ENCODE results near the gene MYO3B. TPM values are rescaled to one million over a fixed set of nuclear protein-coding genes. Genes with fewer than 3 reads are reported as not detected.

Gene MYO3B
- total and polyA plus RNA-seq, 4 experiments from 2014 or later, result not detected

- CTCF ChIA-PET (ENCODE audit: partially characterized antibody), result no interaction called here
- H3K4me3 ChIP-seq (ENCODE audit: low read length in 2 of 2), result no peak overlapping the region
- H3K36me3 Mint-ChIP-seq, result no peaks in the 10 kb centered on the region
- no peaks in the 10 kb centered on the region for H3K27me3 ChIP-seq (ENCODE audit: insufficient read depth, low read length)
- peaks cover 3 to 16% of the 10 kb centered on the region in 2 donors for H3K27me3 Mint-ChIP-seq
- H3K27ac ChIP-seq (ENCODE audit: low read depth, low read length), result no peak overlapping the region
- intact Hi-C loops (cut with micrococcal nuclease), result no loop called here
- H3K36me3 ChIP-seq (ENCODE audit: insufficient read depth, low read length), result no peaks in the 10 kb centered on the region
- H3K4me1 Mint-ChIP-seq, result no peaks in the 10 kb centered on the region
- peaks cover 0 to 4% (median 0%) of the 10 kb centered on the region in 8 donors for H3K9me3 Mint-ChIP-seq
- no peak overlapping the region for H3K27ac Mint-ChIP-seq
- no peaks in the 10 kb centered on the region for H3K4me1 ChIP-seq (ENCODE audit: insufficient read depth, low read length)
- no peaks in the 10 kb centered on the region for H3K9me3 ChIP-seq (ENCODE audit: control insufficient read depth in 1 of 2, low read length in 2 of 2)
- no peak overlapping the region for H3K4me3 Mint-ChIP-seq
- no peak for DNase-seq
- POLR2A ChIA-PET (ENCODE audit: partially characterized antibody), result no interaction called here
Measured at GRCh38 chr2:170247333-170247732, 69.4 kb downstream of the MYO3B start.

- Mint-ChIP-seq H3K4me3 (no peak overlapping the region), H3K4me1 (no peaks in the 10 kb centered on the region), H3K36me3 (no peaks in the 10 kb centered on the region), H3K9me3 (peaks cover 0 to 4% (median 0%) of the 10 kb centered on the region in 8 donors), H3K27me3 (peaks cover 6 to 16% of the 10 kb centered on the region in 2 donors), H3K27ac (no peak overlapping the region)
- no peak overlapping the region for H3K27ac ChIP-seq (ENCODE audit: low read depth, low read length)
- POLR2A ChIA-PET (ENCODE audit: partially characterized antibody), result no interaction called here
- H3K9me3 ChIP-seq (ENCODE audit: control insufficient read depth in 1 of 2, low read length in 2 of 2), result no peaks in the 10 kb centered on the region
- intact Hi-C loops (cut with micrococcal nuclease), result no loop called here
- CTCF ChIA-PET (ENCODE audit: partially characterized antibody), result no interaction called here
- no peak overlapping the region for H3K4me3 ChIP-seq (ENCODE audit: low read length in 2 of 2)
- DNase-seq, result no peak
- H3K4me1 ChIP-seq (ENCODE audit: insufficient read depth, low read length), result no peaks in the 10 kb centered on the region
- no peaks in the 10 kb centered on the region for H3K36me3 ChIP-seq (ENCODE audit: insufficient read depth, low read length)
- no peaks in the 10 kb centered on the region for H3K27me3 ChIP-seq (ENCODE audit: insufficient read depth, low read length)
Measured at GRCh38 chr2:170247882-170248393, 70.0 kb downstream of the MYO3B start.

GRCh38 chr2:170248574-170249393 lies 70.8 kb downstream of the MYO3B start:
- ChIA-PET POLR2A (ENCODE audit: partially characterized antibody) (no interaction called here), CTCF (ENCODE audit: partially characterized antibody) (no interaction called here)

GRCh38 chr2:170249761-170250160 lies 71.8 kb downstream of the MYO3B start:
- peaks cover 0 to 5% (median 0%) of the 10 kb centered on the region in 8 donors for H3K9me3 Mint-ChIP-seq
- no peaks in the 10 kb centered on the region for H3K4me1 Mint-ChIP-seq
- Histone ChIP-seq H3K4me1 (ENCODE audit: insufficient read depth, low read length) (no peaks in the 10 kb centered on the region), H3K27me3 (ENCODE audit: insufficient read depth, low read length) (no peaks in the 10 kb centered on the region), H3K27ac (ENCODE audit: low read depth, low read length) (no peak overlapping the region), H3K36me3 (ENCODE audit: insufficient read depth, low read length) (no peaks in the 10 kb centered on the region), H3K9me3 (ENCODE audit: control insufficient read depth in 1 of 2, low read length in 2 of 2) (no peaks in the 10 kb centered on the region), H3K4me3 (ENCODE audit: low read length in 2 of 2) (no peak overlapping the region)
- DNase-seq, result no peak
- ChIA-PET CTCF (ENCODE audit: partially characterized antibody) (no interaction called here), POLR2A (ENCODE audit: partially characterized antibody) (no interaction called here)
- no peak overlapping the region for H3K27ac Mint-ChIP-seq
- H3K4me3 Mint-ChIP-seq, result no peak overlapping the region
- H3K36me3 Mint-ChIP-seq, result no peaks in the 10 kb centered on the region
- H3K27me3 Mint-ChIP-seq, result peaks cover 9 to 12% of the 10 kb centered on the region in 2 donors
- intact Hi-C loops (cut with micrococcal nuclease), result no loop called here

More at GRCh38 chr2:170248574-170249393, 70.8 kb downstream of the MYO3B start:
- H3K4me1 Mint-ChIP-seq, result no peaks in the 10 kb centered on the region
- no peaks in the 10 kb centered on the region for H3K4me1 ChIP-seq (ENCODE audit: insufficient read depth, low read length)
- H3K36me3 ChIP-seq (ENCODE audit: insufficient read depth, low read length), result no peaks in the 10 kb centered on the region
- H3K9me3 ChIP-seq (ENCODE audit: control insufficient read depth in 1 of 2, low read length in 2 of 2), result no peaks in the 10 kb centered on the region
- H3K27me3 Mint-ChIP-seq, result peaks cover 10 to 14% of the 10 kb centered on the region in 2 donors
- DNase-seq, result no peak
- no peaks in the 10 kb centered on the region for H3K36me3 Mint-ChIP-seq
- H3K27ac Mint-ChIP-seq, result no peak overlapping the region
- H3K27ac ChIP-seq (ENCODE audit: low read depth, low read length), result no peak overlapping the region
- H3K4me3 ChIP-seq (ENCODE audit: low read length in 2 of 2), result no peak overlapping the region
- intact Hi-C loops (cut with micrococcal nuclease), result no loop called here
- H3K4me3 Mint-ChIP-seq, result no peak overlapping the region
- peaks cover 0 to 5% (median 0%) of the 10 kb centered on the region in 8 donors for H3K9me3 Mint-ChIP-seq
- no peaks in the 10 kb centered on the region for H3K27me3 ChIP-seq (ENCODE audit: insufficient read depth, low read length)

- Histone ChIP-seq H3K4me3 (ENCODE audit: low read length in 2 of 2) (no peak overlapping the region), H3K27me3 (ENCODE audit: insufficient read depth, low read length) (no peaks in the 10 kb centered on the region), H3K9me3 (ENCODE audit: control insufficient read depth in 1 of 2, low read length in 2 of 2) (no peaks in the 10 kb centered on the region), H3K27ac (ENCODE audit: low read depth, low read length) (no peak overlapping the region), H3K36me3 (ENCODE audit: insufficient read depth, low read length) (no peaks in the 10 kb centered on the region), H3K4me1 (ENCODE audit: insufficient read depth, low read length) (no peaks in the 10 kb centered on the region)
- ChIA-PET CTCF (ENCODE audit: partially characterized antibody) (no interaction called here), POLR2A (ENCODE audit: partially characterized antibody) (no interaction called here)
- H3K27ac Mint-ChIP-seq, result no peak overlapping the region
- no peak for DNase-seq
- intact Hi-C loops (cut with micrococcal nuclease), result no loop called here
- no peaks in the 10 kb centered on the region for H3K36me3 Mint-ChIP-seq
- no peak overlapping the region for H3K4me3 Mint-ChIP-seq
- H3K27me3 Mint-ChIP-seq, result peaks cover 8 to 12% of the 10 kb centered on the region in 2 donors
- H3K4me1 Mint-ChIP-seq, result no peaks in the 10 kb centered on the region
- peaks cover 0 to 5% (median 0%) of the 10 kb centered on the region in 8 donors for H3K9me3 Mint-ChIP-seq
Measured at GRCh38 chr2:170250584-170250983, 72.6 kb downstream of the MYO3B start.

- Histone ChIP-seq H3K9me3 (ENCODE audit: control insufficient read depth in 1 of 2, low read length in 2 of 2) (no peaks in the 10 kb centered on the region), H3K36me3 (ENCODE audit: insufficient read depth, low read length) (no peaks in the 10 kb centered on the region), H3K4me1 (ENCODE audit: insufficient read depth, low read length) (no peaks in the 10 kb centered on the region), H3K27ac (ENCODE audit: low read depth, low read length) (no peak overlapping the region), H3K4me3 (ENCODE audit: low read length in 2 of 2) (no peak overlapping the region), H3K27me3 (ENCODE audit: insufficient read depth, low read length) (no peaks in the 10 kb centered on the region)
- ChIA-PET CTCF (ENCODE audit: partially characterized antibody) (no interaction called here), POLR2A (ENCODE audit: partially characterized antibody) (no interaction called here)
- DNase-seq, result no peak
- Mint-ChIP-seq H3K36me3 (no peaks in the 10 kb centered on the region), H3K27me3 (peaks cover 8 to 10% of the 10 kb centered on the region in 2 donors), H3K4me1 (no peaks in the 10 kb centered on the region), H3K4me3 (no peak overlapping the region), H3K9me3 (peaks cover 0 to 7% (median 0%) of the 10 kb centered on the region in 8 donors), H3K27ac (no peak overlapping the region)
- intact Hi-C loops (cut with micrococcal nuclease), result no loop called here
Measured at GRCh38 chr2:170252414-170252813, 74.5 kb downstream of the MYO3B start.

GRCh38 chr2:170253721-170254230 lies 75.8 kb downstream of the MYO3B start:
- Histone ChIP-seq H3K4me1 (ENCODE audit: insufficient read depth, low read length) (no peaks in the 10 kb centered on the region), H3K27ac (ENCODE audit: low read depth, low read length) (no peak overlapping the region), H3K9me3 (ENCODE audit: control insufficient read depth in 1 of 2, low read length in 2 of 2) (no peaks in the 10 kb centered on the region), H3K36me3 (ENCODE audit: insufficient read depth, low read length) (no peaks in the 10 kb centered on the region), H3K4me3 (ENCODE audit: low read length in 2 of 2) (no peak overlapping the region), H3K27me3 (ENCODE audit: insufficient read depth, low read length) (no peaks in the 10 kb centered on the region)
- Mint-ChIP-seq H3K27ac (no peak overlapping the region), H3K9me3 (peaks cover 0 to 5% (median 0%) of the 10 kb centered on the region in 8 donors), H3K27me3 (peaks cover 5 to 10% of the 10 kb centered on the region in 2 donors), H3K36me3 (no peaks in the 10 kb centered on the region), H3K4me1 (no peaks in the 10 kb centered on the region), H3K4me3 (no peak overlapping the region)
- no peak for DNase-seq
- ChIA-PET POLR2A (ENCODE audit: partially characterized antibody) (no interaction called here), CTCF (ENCODE audit: partially characterized antibody) (no interaction called here)
- intact Hi-C loops (cut with micrococcal nuclease), result no loop called here

Measured in CD4-positive, alpha-beta memory T cell (primary cell).